Measurements from ENCODE around the gene EXOC6B.
"Not testable (repeated sequence)": the region's sequence is repeated elsewhere in the genome, so short reads cannot be mapped to it uniquely, and the experiment has no call there.

The EXOC6B gene

GRCh38 chr2:72421771-72422379 is 404.0 kb downstream of the EXOC6B start:
- not testable (repeated sequence) for DNase-seq

- DNase-seq, result no peak
Measured at GRCh38 chr2:72415781-72416475, 409.9 kb downstream of the EXOC6B start.

DNA sequence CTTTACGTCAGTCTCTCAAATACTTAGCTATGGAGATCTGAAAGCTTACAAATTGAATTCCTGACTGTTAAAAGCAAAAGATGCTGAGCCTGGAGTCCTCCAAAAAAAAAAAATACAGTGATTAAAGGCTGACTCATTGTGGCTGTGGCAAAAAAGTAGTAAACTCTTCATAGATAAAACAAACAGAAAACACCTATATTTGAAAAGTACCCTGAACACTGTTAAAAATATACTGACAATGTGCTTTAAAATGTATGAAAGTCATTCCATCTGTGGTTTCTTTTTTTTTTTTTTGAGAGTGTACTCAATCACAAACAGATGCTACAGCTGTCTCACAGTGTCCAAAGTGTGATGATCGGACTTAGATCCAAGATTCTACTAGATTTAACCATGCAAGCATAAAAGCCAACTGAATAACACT is 410.6 kb downstream of the EXOC6B start:
- no peak for DNase-seq

DNA sequence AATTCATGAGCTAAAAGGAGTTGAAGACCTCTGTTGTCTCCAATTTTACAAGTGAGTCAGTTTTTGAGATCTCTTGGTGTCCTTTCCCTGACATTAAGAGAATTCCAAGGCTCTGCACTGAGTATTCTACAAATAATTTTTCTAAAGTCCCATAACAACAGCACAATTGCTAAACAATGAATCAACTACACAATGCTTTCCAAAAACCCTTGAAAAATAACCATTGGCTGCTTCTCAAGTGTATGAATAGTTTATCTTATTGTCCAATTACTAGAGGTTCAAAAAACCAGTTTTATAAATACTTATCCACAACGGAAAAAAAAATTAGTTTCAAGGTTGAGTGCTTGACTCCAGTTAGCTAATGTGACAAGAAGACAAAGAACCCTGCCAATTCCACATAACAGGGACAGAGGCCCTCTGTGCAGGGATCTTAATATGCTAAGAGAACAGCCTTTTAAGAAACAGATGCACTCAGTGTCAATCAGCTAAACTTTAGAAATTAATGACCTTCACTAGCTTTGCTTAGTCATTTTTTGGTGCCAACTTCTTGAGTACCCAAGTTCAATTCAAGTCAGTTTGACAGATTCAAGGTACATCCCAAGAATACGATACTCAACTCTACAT is 411.6 kb downstream of the EXOC6B start:
- no peak for DNase-seq

DNA sequence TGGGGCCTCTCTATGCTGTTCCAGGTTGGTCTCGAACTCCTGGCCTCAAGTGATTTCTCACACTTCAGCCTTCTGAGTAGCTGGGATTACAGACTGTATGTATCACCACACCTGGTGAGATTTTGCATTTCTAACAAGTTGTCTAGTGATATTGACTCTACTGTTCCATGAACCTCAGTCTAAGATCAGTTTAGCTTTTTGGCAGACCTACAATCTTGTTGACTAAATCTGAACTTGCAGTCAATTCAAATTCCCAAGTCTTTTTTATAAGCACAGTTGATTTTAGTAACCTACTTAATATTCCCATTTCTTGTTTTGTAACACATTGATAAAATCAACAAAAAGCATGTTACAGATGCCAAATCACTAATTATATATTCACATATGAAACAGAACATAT is 412.1 kb downstream of the EXOC6B start:
- DNase-seq, result no peak

- DNase-seq, result no peak
Measured at GRCh38 chr2:72412214-72412613, 413.6 kb downstream of the EXOC6B start.

GRCh38 chr2:72399879-72400278 is 426.0 kb downstream of the EXOC6B start:
- DNase-seq, result no peak

DNA sequence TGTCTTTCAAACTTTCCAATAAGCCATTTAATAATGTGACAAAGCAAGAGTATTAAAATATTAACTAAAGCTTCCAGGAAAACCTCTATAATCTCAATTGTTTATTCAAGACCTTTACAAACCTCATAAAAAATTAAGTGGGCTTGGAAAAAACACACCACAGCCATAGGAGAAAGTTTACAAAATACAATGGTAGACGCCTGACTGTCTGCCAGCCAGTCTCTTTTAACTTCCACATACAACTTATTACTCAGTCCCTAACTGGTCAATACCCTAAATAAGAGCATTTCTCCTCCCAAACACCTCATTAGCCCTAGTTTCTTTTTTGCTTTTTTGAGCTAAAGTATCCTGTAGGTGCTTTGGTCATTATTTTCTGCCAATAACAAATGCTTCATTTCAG is 430.7 kb downstream of the EXOC6B start:
- DNase-seq, result no peak

DNA sequence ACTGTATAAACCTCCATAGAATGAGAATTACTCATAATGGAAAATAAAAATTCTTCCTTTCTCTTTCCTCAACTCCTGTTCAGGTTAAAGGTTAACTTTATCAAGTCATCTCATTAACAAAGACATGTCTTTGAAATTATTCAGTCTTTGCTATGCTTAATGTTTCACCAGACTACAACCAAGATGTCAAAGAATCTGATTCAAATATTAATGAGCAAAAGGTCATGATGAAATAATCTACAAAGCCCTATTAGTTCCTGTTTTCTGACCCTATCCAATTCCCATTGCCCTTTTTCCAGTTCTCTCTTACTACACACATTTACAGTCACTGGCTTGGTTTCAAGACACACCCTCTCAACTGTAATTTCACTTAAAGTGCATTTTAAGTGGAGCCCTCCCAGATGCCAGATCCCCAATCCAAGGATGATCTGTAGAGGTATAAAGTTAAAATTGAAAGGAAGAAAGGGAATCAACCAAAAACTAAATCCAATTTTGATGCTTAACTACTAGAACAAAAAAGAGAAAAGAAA is 431.2 kb downstream of the EXOC6B start:
- DNase-seq, result no peak

DNA sequence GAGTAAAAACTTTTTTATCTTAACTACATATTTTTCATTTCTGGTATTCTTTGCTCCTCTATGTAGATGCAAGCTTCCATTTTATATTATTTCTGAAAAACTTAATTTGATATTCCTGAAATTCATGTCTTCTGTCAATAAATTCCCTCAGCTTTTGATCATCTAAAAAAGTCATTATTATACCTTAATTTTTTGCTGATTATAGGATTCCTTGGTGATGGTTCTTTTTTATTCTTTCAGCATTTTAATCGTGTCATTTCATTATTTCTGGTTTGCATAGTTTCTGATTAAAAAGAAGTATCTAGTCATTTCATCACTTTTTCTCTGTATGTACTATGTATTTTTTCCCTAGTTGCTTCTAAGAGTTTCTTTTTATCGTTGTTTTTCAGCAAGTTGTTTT is 436.4 kb downstream of the EXOC6B start:
- no peak for DNase-seq

DNA sequence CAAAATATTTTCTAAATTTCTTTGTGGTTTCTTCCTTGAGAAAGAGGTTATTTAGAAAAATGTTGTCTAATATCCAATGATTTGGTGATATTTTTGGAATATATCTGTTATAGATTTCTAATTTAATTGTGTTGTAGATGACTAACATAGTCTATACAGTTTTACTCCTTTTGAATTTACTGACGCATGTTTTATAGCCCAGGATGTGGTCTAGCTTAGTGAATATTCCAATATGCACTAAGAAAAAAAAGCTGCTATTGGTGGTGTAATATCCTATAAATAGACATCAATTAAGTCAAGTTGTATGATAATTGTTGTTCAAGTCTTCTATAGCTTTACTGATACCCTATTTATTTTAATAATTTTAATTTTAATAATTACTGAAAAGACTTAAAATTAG is 437.6 kb downstream of the EXOC6B start:
- DNase-seq, result no peak

DNA sequence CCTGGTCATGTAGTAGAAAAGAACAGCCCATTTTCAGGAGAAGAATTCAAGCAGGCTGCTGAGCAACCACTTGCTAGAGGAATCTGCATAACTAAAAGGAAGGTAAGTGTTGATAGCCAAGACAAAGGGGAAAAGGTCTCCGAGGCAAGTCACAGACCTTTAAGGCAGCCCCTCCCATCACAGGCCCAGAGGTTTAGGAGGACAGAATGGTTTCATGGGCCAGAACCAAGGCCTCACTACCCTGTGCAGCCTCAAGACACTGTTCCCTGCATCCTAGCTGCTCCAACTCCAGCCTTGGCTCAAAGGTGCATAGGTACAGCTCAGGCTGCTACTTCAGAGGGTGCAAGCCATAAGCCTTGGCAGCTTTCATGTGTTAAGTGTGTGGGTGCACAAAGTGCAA is 439.5 kb downstream of the EXOC6B start:
- no peak for DNase-seq

GRCh38 chr2:72378753-72379348 is 447.0 kb downstream of the EXOC6B start:
- no peak for DNase-seq

- DNase-seq, result no peak
Measured at GRCh38 chr2:72367530-72368225, 458.2 kb downstream of the EXOC6B start.

DNA sequence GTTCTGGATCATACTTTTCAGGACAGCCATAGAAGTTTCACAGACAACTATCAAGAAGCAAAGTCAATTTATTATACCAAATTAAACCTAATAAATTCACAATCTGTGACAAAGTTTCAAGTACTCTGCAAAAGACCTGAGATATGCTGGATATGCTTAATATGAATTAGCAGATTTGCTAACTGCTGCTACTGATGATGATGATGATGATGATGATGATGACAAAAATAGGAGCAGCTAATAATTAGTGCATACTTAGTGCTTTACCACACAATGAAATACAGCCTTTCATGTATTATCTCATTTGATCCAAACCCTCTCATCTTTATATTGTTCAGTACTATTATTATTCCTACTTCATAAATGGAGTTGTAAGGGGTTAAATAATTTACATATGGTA is 462.4 kb downstream of the EXOC6B start:
- DNase-seq, result no peak

GRCh38 chr2:72362733-72363132 is 463.1 kb downstream of the EXOC6B start:
- no peak for DNase-seq

GRCh38 chr2:72361521-72361920 is 464.3 kb downstream of the EXOC6B start:
- no peak for DNase-seq

GRCh38 chr2:72361042-72361441 is 464.8 kb downstream of the EXOC6B start:
- no peak for DNase-seq

- DNase-seq, result no peak
Measured at GRCh38 chr2:72350852-72351251, 475.0 kb downstream of the EXOC6B start.

GRCh38 chr2:72349016-72349415 is 476.8 kb downstream of the EXOC6B start:
- no peak for DNase-seq

GRCh38 chr2:72347081-72347480 is 478.8 kb downstream of the EXOC6B start:
- no peak for DNase-seq

- no peak for DNase-seq
Measured at GRCh38 chr2:72341639-72342038, 484.2 kb downstream of the EXOC6B start.

GRCh38 chr2:72340665-72341064 is 485.2 kb downstream of the EXOC6B start:
- DNase-seq, result no peak

Data from NCI-H2107 (cell line).